GM21737 (cell line): Measurements from ENCODE around the gene TBC1D5.

Source experiments
- ATAC-seq: cut with Tn5 transposase; IDR thresholded peaks from one replicate; pipeline ENCODE4 v1.9.1; 2021; ENCODE audit warnings: mild to moderate bottlenecking, moderate library complexity; ENCODE audit not compliant: unreplicated experiment

Gene TBC1D5

GRCh38 chr3:17195192-17195611 is 547.2 kb downstream of the TBC1D5 start:
- peak; percentile 90 for ATAC-seq

GRCh38 chr3:17194116-17194515 is 548.3 kb downstream of the TBC1D5 start:
- ATAC-seq: no peak

- ATAC-seq: no peak
Measured at GRCh38 chr3:17192995-17193394, 549.4 kb downstream of the TBC1D5 start.

GRCh38 chr3:17190353-17191078 is 551.9 kb downstream of the TBC1D5 start:
- ATAC-seq: no peak

GRCh38 chr3:17188378-17188777 is 554.1 kb downstream of the TBC1D5 start:
- no peak for ATAC-seq

GRCh38 chr3:17187589-17188184 is 554.7 kb downstream of the TBC1D5 start:
- no peak for ATAC-seq

- no peak for ATAC-seq
Measured at GRCh38 chr3:17183951-17184550, 558.4 kb downstream of the TBC1D5 start.

GRCh38 chr3:17182166-17182565 is 560.3 kb downstream of the TBC1D5 start:
- peak; percentile 52 for ATAC-seq

GRCh38 chr3:17181413-17181907 is 561.0 kb downstream of the TBC1D5 start:
- no peak for ATAC-seq

- peak; percentile 63 for ATAC-seq
Measured at GRCh38 chr3:17179381-17180205, 562.8 kb downstream of the TBC1D5 start.

GRCh38 chr3:17176757-17177156 is 565.7 kb downstream of the TBC1D5 start:
- ATAC-seq: no peak

GRCh38 chr3:17175187-17175807 is 567.1 kb downstream of the TBC1D5 start:
- ATAC-seq: no peak

- no peak for ATAC-seq
Measured at GRCh38 chr3:17166369-17166768, 576.1 kb downstream of the TBC1D5 start.

- ATAC-seq: no peak
Measured at GRCh38 chr3:17162116-17162515, 580.3 kb downstream of the TBC1D5 start.

GRCh38 chr3:17160597-17160996 is 581.8 kb downstream of the TBC1D5 start:
- ATAC-seq: no peak

- no peak for ATAC-seq
Measured at GRCh38 chr3:17158941-17159682, 583.3 kb downstream of the TBC1D5 start.

- no peak for ATAC-seq
Measured at GRCh38 chr3:17157713-17158112, 584.7 kb downstream of the TBC1D5 start.

GRCh38 chr3:17156864-17157263 is 585.6 kb downstream of the TBC1D5 start:
- ATAC-seq: no peak

GRCh38 chr3:17155951-17156350 is 586.5 kb downstream of the TBC1D5 start:
- no peak for ATAC-seq

GRCh38 chr3:17154941-17155340 is 587.5 kb downstream of the TBC1D5 start:
- no peak for ATAC-seq
